Smooth muscle cell (in vitro differentiated cells): ENCODE results near the gene CXXC4. TPM values are rescaled to one million over a fixed set of nuclear protein-coding genes. Genes with fewer than 3 reads are reported as not detected.

Experiments
- DNase-seq: peaks from one replicate; lab custom pipeline; 2025; ENCODE audit not compliant: unreplicated experiment; lab: John Stamatoyannopoulos, UW
- H2AFZ ChIP-seq: fragments of 200-600 bp; sonication (generic); 2 replicates; pipeline ENCODE4 v1.6.0; 2016; ENCODE audit warnings: antibody characterized with exemption, low read depth, mild to moderate bottlenecking
- H3F3A ChIP-seq: fragments of 200-600 bp; sonication (generic); 2 replicates; pipeline ENCODE4 v1.6.0; 2017; ENCODE audit warnings: antibody characterized with exemption, low read depth
- H3K27ac ChIP-seq: fragments of 200-600 bp; sonication (generic); 2 replicates; pipeline ENCODE4 v1.5.1; 2016; ENCODE audit warnings: low read depth, mild to moderate bottlenecking
- H3K27me3 ChIP-seq: fragments of 200-600 bp; sonication (generic); 2 replicates; pipeline ENCODE4 v1.6.1; 2016; ENCODE audit warnings: low read depth, mild to moderate bottlenecking
- H3K36me3 ChIP-seq: fragments of 200-600 bp; sonication (generic); 2 replicates; pipeline ENCODE4 v1.5.1; 2016; ENCODE audit warnings: low read depth
- H3K4me1 ChIP-seq: fragments of 200-600 bp; sonication (generic); 2 replicates; pipeline ENCODE4 v1.5.1; 2016; ENCODE audit warnings: low read depth
- H3K4me2 ChIP-seq: fragments of 200-600 bp; sonication (generic); 2 replicates; pipeline ENCODE4 v1.6.0; 2016; ENCODE audit warnings: mild to moderate bottlenecking
- H3K4me3 ChIP-seq: fragments of 200-600 bp; sonication (generic); 2 replicates; pipeline ENCODE4 v1.5.1; 2016; ENCODE audit warnings: mild to moderate bottlenecking
- H3K79me2 ChIP-seq: fragments of 200-600 bp; sonication (generic); 2 replicates; pipeline ENCODE4 v1.6.0; 2016; ENCODE audit warnings: low read depth, mild to moderate bottlenecking
- H3K9ac ChIP-seq: fragments of 200-600 bp; sonication (generic); 2 replicates; pipeline ENCODE4 v1.6.0; 2016; ENCODE audit warnings: low read depth
- H3K9me3 ChIP-seq: fragments of 200-600 bp; sonication (generic); replicated peaks from 2 replicates; pipeline ENCODE4 v1.5.1; 2016; ENCODE audit warnings: low read depth
- H4K20me1 ChIP-seq: fragments of 200-600 bp; sonication (generic); 2 replicates; pipeline ENCODE4 v1.6.0; 2016; ENCODE audit warnings: low read depth
- CTCF ChIP-seq: fragments of 200-600 bp; sonication (generic); IDR thresholded peaks from 2 replicates; pipeline ENCODE4 v1.5.1; 2017; ENCODE audit warnings: borderline replicate concordance, mild to moderate bottlenecking, antibody characterized with exemption; ENCODE audit not compliant: insufficient read depth, poor library complexity, severe bottlenecking
- WGBS: methylation state at CpG from one replicate; pipeline ENCODE4 v1.1.7; 2016; ENCODE audit warnings: low lambda C conversion rate; 5-methylcytosine and 5-hydroxymethylcytosine counted together
- polyA plus RNA-seq: library from polyadenylated mRNA; unstranded; fragments of >200 nt; fragmentation: Nextera tagmentation; extraction: Ambion mirVana; gene quantifications from 2 replicates; pipeline ENCODE4 v1.2.1, GENCODE V29; 2016
- total RNA-seq: library from RNA; depleted of rRNA; stranded (reverse); fragments of >200 nt; gene quantifications from 2 replicates; pipeline ENCODE4 v1.2.3, GENCODE V29; 2014

CXXC4 gene
- total and polyA plus RNA-seq, 2 experiments from 2014 or later: 0.18 to 0.64 TPM

DNA sequence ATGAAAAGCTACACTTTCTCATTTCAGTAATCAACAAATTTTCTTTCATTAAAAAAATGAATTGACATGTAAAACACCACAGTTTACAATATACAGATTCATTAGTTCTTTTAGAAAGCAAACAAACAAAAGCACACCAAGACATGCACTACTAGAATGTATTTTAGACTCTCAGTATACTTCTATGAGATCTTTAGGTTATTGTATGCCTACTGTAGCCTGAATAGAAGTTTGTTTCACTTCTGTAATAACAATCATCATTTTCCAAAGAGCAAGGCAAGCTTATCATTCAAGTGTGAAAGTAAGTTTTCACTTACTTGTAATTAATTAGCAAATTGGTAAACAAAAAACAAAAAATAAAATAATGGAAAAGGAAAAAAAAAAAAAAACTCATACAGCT lies 24.9 kb downstream of the CXXC4 start:
- H3K36me3 ChIP-seq: no peaks in the 10 kb centered on the region
- no peak overlapping the region for H2AFZ ChIP-seq
- H3K4me1 ChIP-seq: peaks cover 20% of the 10 kb centered on the region
- no peaks in the 10 kb centered on the region for H4K20me1 ChIP-seq
- no peaks in the 10 kb centered on the region for H3K9me3 ChIP-seq
- DNase-seq: no peak
- no peak overlapping the region for H3K27ac ChIP-seq
- H3K79me2 ChIP-seq: no peaks in the 10 kb centered on the region
- H3K4me2 ChIP-seq: no peak overlapping the region
- H3K4me3 ChIP-seq: no peak overlapping the region
- no peaks in the 10 kb centered on the region for H3F3A ChIP-seq
- no peak for TF ChIP-seq CTCF
- H3K9ac ChIP-seq: no peak overlapping the region
- no peaks in the 10 kb centered on the region for H3K27me3 ChIP-seq

- WGBS: 98% methylated on average over 5 of the region's 5 CpGs
- no peaks in the 10 kb centered on the region for H4K20me1 ChIP-seq
- no peak overlapping the region for H3K4me2 ChIP-seq
- H3K36me3 ChIP-seq: no peaks in the 10 kb centered on the region
- no peaks in the 10 kb centered on the region for H3K9me3 ChIP-seq
- H3K27ac ChIP-seq: no peak overlapping the region
- no peak overlapping the region for H3K4me3 ChIP-seq
- no peaks in the 10 kb centered on the region for H3K79me2 ChIP-seq
- H3K4me1 ChIP-seq: no peaks in the 10 kb centered on the region
- TF ChIP-seq CTCF: no peak
- no peak for DNase-seq
- H3K9ac ChIP-seq: no peak overlapping the region
- no peaks in the 10 kb centered on the region for H3F3A ChIP-seq
- H2AFZ ChIP-seq: no peak overlapping the region
- H3K27me3 ChIP-seq: no peaks in the 10 kb centered on the region
These were observed 29.1 kb downstream of the CXXC4 start for GRCh38 chr4:104465619-104466018.

DNA sequence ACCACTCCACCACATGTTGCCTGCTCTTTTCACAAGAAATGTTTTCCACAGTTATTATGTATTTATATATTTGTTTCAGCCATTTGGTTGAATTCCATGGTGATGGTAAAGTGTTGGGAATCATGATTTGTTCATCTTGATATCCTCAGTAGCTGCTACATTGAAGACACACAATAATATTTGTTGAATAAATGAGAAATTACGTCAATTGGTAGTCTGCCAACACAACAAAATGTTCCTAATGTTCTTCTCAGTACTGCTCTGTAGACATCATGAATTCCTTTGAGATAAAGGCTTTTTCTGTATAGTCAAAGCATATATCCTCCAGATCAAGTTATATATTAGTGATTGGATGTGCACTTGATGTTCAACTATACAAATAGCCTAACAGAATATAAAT lies 29.5 kb downstream of the CXXC4 start:
- no peaks in the 10 kb centered on the region for H3K36me3 ChIP-seq
- no peak for TF ChIP-seq CTCF
- H3K9ac ChIP-seq: no peak overlapping the region
- H3K4me1 ChIP-seq: no peaks in the 10 kb centered on the region
- no peak overlapping the region for H3K27ac ChIP-seq
- WGBS: 100% methylated on average over 1 of the region's 1 CpG
- DNase-seq: no peak
- H3F3A ChIP-seq: no peaks in the 10 kb centered on the region
- no peak overlapping the region for H3K4me2 ChIP-seq
- H3K4me3 ChIP-seq: no peak overlapping the region
- no peaks in the 10 kb centered on the region for H3K9me3 ChIP-seq
- H2AFZ ChIP-seq: no peak overlapping the region
- H3K79me2 ChIP-seq: no peaks in the 10 kb centered on the region
- H4K20me1 ChIP-seq: no peaks in the 10 kb centered on the region
- no peaks in the 10 kb centered on the region for H3K27me3 ChIP-seq

GRCh38 chr4:104462641-104463040 lies 32.1 kb downstream of the CXXC4 start:
- no peak overlapping the region for H3K4me3 ChIP-seq
- TF ChIP-seq CTCF: no peak
- no peak overlapping the region for H3K9ac ChIP-seq
- H2AFZ ChIP-seq: no peak overlapping the region
- H3K4me2 ChIP-seq: no peak overlapping the region
- H3K27ac ChIP-seq: no peak overlapping the region
- H3K27me3 ChIP-seq: no peaks in the 10 kb centered on the region
- no peaks in the 10 kb centered on the region for H3K36me3 ChIP-seq
- no peaks in the 10 kb centered on the region for H3K9me3 ChIP-seq
- DNase-seq: no peak
- no peaks in the 10 kb centered on the region for H4K20me1 ChIP-seq
- no peaks in the 10 kb centered on the region for H3K4me1 ChIP-seq
- H3F3A ChIP-seq: no peaks in the 10 kb centered on the region
- no peaks in the 10 kb centered on the region for H3K79me2 ChIP-seq
